ENCODE results near the gene TMEM120A.

TMEM120A gene

DNA sequence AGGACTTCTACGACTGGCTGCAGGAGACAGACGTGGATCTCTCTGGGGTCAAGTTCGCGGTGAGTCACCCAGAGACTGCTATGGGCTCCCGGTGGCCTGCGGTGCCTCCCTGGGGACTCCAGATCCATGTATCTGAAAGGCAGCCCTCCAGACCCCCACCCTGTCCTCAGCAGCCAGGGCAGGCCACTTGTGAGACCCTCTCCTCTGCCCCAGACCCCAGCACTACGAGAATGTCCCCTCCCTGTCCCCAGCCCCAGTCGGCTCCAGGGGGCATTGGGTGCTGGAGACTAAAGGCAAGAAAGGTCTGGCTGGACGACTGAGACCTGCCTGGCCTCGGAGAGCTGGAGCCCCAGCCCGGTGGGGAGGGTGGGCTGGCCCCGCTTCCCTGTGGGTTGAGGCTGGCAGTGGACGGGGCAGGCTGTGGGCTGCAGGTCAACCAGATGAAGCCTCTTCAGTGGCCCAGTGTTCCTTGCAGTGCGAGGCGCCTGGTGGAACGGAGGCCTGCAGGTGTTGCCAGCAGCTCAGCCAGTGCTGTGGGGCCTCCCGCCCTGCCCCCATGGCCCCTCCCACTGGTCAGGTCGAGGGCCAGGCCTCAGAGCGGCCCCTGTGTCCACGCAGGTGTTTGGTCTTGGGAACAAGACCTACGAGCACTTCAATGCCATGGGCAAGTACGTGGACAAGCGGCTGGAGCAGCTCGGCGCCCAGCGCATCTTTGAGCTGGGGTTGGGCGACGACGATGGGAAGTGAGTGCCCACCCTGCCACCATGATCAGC lies 13.8 kb downstream of the TMEM120A start:
- no peak for DNase-seq

DNA sequence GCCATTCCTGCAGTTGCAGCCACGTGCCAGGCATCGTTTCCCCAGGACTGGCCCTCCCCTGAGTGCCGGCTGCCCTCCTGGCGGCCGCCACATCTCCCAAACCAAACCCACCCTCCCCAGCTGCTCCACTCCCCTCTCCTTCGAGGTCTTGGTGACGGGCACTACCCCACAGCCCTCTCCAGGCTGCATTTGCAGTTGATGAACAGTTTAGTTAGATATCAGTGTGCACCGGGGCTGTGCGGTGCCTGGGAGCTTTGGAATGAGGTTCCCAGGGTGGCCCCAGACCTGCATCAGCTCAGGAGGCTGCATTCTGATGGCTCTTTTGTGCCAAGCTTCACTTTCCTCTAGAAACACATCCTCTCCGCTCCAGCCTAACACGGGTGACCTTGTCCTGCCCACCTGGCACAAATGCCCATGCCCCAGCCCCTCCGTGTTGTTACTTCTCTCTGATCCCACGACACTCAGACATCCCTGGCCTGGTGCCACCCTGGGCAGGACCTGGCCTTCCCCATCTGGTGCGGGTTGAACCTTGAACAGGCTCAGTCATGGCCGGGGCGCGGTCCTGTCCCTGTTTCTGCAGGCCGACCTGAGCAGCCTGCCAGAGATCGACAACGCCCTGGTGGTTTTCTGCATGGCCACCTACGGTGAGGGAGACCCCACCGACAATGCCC lies 14.5 kb downstream of the TMEM120A start:
- no peak for DNase-seq

DNA sequence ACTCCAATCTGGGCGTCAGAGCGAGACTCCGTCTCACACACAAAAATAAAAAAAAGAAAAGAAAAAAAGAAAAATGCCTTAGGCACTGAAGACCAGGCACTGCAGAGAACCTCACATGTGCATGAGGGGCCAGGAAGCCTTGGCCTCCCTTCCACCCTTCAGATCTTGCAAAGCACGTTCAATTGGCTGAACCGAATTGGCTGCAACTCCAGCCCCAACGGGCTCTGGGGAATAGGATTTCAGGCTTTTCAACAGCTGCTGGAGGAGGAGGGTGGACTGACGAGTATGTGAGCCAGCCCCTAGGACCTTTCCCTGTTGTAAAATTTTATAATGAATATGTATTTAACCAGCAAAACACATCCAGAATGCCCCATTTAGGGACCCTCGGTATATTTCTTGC lies 16.7 kb downstream of the TMEM120A start:
- DNase-seq: no peak

DNA sequence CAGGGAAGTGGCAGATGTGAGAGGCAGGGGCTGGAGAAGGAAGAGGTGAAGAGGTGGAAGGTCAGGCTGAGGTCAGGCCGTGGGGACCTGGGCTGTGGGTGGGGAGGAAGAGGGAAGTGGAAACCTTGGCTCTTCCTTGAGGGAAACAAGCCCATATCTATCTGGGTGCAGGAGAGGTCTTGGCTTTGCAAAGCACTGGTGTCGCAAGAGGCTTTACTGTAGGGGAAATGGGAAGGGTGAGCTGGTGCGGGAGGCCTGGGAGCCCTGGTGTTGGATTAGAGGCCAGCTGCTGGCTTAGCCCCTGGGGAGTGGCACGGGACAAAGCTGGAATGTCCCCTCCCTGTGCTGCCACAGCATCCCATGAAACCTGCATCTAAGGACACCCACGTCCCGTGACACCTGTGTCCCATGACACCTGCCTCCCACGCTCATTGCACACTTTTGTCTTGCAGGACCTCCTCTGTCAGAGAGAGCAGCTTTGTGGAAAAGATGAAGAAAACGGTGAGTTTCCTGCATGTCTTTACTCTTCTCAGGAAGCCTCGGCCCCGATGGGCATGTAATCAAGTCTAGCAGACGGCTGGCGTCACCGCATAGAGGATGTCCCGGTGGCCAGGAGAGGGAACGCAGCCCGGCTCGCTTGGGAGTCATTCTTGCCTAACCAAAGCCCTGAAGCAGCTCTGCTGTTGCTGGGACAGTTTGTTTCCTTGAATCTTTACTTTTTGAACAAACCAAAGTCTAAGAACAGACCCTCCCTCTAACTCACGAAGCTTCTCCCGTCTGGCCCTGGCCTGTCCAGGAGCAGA lies 22.2 kb downstream of the TMEM120A start:
- DNase-seq: no peak

DNA sequence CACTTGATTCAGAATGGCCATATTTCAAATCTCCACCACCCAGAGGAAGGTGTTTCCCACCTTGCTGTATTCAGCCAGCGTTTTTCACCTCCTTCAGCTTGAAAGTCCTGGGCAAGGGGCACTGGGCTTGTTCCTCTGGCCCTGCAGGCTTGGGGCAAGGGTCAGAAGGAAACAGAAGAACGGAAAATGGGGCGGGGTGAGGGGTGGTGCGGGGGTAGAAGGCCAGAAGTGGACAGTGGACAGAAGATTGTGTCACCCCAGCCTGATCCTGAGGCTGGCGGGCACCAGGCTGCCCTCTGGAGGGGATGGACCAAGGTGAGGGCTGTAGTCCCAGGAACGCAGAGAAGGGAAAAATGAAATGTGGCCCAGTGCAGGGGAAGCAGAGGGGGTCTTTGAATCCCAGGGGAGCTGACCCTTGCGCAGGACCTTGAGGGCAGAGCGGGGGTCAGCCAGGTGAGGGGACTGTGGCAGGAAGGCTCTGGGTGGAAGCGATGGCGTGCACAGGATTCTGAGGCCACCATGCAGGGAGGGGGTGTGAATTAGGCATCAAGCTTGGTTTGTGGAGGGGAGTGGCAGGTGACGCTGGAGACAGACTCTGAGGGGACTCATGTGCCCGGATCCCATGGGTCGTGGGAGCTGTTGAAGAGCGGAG lies 23.0 kb downstream of the TMEM120A start:
- no peak for DNase-seq

DNA sequence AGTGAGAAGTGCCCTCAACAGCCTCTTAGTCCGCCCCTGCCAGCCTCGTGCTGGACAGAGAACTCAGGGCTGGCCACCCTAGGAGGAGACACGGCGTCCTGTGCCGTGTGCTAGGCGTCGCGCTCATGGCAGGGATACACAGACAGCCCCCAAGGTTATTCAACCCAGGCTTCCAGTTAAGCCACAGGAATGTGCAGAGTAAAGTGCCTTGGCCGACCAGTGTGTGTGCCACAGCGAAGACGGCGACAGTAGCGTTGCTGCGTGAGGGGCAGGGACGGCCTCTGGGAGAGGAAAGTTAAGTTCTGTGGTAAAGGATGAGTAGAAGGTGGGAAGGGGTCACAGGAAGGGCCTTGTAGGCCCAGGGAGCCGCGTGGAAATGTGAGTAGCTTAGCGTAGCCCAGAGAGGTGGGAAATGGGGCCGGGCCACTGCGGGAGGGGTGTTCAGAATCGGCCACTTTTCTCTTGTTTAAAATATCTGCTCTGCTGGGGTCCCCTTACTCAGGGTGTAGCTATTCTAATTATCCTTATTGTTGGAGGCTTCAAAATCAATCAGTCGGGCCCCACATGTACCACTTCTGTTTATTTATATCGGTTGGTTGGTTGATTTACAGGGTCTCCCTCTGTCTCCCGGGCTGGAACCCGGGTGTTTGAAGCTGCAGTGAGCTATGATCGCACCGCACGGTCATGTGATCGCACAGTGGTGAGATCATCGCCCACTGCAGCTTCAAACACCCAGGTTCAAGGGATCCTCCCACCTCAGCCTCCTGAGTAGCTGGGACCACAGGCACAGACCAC lies 24.5 kb downstream of the TMEM120A start:
- DNase-seq: no peak

DNA sequence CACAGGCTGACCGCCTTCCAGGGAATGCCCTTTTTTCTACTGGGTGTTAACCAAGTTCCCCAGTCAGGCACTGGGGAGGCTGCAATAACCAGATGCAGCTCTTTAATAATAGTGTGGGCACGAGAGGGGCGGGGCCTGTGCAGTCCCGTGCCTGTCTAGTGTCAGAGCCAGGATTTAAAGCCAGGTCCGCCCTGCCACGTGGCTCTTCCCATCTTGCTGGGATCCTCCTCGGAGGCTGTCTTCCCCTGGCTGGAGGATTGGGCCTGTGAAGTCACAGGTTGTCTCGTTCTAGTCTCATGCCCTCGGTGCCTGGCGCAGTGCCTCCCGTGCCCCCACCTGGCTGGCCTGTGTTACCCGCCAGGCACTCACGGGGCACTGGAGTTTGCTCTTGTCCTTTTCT lies 25.2 kb downstream of the TMEM120A start:
- no peak for DNase-seq

DNA sequence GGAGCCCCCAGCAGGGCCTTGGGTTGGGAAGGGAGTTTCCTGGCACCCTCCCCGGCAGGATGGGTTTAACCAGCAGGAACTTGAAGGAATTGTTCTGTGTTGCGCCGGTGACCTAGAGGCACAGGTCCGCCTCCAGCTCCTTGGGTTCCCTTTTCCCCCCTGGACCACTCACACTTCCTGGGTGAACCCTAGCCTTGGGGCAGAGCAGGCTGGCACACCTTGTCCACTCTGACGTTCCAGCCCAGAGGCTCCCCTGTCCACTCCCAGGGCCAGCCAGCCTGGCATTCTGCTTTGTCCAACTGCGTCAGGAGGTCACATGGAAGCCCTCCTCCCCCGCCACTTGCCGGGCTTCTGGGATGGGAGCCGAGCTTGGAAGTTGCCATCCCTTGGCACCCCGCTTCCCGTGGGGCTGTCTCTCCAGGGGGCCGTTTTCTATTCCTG lies 25.8 kb downstream of the TMEM120A start:
- no peak for DNase-seq

DNA sequence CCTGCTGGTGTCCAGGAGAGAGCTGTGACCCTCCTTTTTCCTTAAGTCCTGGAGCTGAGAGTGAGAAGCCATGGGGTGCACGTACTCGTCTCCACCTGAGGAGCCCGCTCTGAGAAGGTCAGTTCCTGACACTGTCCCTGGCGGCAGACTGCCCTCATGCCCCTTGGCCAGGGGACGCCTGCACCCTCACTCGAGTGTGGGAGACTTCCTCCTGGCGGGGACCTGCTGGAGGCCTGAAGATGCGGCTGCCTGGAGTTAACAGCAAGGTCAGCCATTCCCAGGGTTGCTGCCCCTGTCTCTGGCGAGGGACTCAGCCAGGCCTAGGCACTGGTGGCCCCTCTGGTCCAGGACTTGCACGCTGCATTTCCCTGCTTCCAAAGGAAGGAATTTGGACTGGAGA lies 26.4 kb downstream of the TMEM120A start:
- DNase-seq: no peak

DNA sequence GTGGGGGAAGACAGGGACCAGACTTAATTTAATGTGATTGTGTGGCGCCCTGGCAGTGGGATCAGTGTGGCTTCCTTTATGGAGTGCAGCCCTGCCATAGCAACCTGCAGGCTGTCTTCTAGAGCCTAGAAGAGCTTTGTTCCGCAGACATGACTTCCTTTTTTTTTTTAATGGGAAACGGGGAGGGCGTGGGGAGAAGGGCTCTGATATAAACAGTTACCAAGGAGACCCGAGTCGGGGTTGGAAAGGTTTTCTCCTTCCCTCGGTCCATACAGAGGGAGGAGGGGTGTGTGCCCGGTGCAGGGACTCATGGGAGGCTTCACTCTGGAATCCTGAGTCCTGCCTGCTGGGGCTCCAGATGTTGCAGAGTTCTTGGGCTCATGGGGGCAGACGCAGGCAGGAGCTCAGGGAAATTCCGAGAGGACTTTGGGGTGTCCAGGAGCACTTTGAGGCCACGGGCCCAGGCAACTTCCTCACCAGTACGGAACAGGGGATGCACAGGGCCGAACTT lies 26.9 kb downstream of the TMEM120A start:
- no peak for DNase-seq

DNA sequence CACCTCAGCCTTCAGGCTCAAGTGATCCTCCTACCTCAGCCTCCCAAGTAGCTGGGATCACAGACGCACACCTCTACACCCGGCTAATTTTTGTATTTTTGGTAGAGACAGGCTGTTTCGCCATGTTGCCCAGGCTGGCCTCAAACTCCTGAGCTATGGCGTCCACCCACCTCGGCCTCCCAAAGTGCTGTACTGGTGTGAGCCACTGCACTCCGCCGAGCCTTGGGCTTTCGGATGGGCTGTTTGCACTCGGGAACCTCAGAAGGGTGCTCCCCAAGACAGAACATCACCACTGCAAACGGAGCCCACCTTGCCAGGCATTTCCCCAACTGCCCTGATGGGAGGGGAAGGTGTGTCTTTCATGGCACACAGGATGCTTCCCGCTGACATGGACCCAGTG lies 27.3 kb downstream of the TMEM120A start:
- DNase-seq: no peak

DNA sequence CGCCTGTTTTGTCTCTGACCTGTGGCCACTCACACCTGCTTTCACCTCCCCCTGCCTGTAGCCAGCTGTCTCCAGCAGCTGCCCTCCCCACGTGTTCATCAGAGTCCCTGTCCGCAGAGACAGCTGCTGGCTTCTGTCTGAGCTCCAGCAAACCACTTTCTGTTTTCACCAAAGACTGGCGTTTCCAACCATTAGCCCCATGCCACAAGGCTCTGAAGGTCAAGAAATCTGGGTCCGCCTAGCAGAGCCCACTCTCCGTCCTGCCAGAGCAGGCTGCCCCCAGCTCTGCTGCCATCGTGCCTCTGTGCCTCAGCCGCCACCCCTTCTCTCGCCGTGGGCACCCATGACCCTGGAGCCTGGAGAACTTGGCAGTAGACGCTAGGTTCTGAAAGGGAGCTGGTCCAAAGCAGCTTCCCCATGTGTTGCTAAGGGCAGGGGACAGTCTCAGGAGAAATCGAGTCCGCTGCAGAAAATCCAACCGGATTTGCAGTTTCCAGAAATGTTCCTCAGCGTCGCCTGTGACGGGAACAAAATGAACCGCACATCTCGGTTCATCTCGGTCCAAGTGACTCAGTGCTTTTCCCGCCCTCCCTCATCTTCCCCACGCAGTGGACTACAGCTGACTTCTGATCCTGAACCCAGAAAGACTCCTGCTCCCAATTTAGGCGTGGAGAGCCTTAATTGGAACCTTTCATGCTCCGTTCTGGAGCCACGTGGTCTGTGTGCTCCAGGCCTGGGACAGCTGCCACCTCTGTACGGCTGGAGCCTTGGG lies 28.0 kb downstream of the TMEM120A start:
- DNase-seq: no peak

DNA sequence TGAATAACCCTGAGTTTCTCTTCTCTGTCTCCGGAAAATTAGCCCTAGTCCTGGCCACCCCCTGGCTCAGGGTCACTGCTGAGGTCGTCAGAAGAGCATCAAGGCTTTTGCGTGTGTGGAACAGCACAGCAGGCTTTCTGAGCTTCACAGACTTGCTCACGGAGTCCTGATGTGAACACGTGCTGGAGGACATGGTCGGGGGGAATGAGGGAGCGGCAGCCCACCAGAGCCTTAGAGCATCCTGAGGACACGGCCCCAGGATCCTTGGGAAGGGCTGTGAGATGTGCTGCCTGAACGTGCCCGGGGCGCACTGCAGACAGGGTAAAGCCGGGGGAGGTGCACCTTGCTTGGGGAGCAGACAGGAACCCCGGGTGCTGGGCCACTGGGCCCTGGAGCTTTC lies 28.8 kb downstream of the TMEM120A start:
- DNase-seq: no peak

DNA sequence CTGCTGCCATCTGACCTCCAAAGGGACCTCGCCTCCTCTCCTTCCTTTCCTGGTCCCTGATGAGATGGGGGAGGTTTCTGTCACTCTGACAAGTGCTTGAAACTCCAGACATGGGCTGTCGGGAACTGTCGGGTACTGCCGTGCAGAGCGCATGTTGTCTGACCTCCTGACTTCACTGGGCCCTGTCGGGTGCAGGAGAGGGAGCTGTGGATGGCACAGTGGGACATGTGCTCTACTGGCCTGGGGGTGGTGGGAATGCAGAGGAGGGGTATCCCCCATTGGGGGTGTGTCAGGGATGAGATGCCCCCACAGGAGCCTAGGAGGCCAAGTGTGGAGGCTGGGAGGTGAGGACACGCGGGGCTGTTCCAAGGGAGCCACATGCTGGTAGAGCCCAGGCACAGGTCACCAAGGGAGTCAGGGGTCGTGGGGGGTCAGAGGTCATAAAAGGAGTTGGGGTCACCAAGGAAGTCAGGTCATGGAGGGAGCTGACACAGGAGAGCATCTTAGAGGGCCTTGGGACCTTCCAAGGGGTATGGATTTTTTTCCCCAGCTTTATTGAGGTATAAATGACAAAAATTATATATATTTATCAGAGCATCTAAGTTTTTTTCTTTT lies 30.9 kb downstream of the TMEM120A start:
- DNase-seq: no peak

DNA sequence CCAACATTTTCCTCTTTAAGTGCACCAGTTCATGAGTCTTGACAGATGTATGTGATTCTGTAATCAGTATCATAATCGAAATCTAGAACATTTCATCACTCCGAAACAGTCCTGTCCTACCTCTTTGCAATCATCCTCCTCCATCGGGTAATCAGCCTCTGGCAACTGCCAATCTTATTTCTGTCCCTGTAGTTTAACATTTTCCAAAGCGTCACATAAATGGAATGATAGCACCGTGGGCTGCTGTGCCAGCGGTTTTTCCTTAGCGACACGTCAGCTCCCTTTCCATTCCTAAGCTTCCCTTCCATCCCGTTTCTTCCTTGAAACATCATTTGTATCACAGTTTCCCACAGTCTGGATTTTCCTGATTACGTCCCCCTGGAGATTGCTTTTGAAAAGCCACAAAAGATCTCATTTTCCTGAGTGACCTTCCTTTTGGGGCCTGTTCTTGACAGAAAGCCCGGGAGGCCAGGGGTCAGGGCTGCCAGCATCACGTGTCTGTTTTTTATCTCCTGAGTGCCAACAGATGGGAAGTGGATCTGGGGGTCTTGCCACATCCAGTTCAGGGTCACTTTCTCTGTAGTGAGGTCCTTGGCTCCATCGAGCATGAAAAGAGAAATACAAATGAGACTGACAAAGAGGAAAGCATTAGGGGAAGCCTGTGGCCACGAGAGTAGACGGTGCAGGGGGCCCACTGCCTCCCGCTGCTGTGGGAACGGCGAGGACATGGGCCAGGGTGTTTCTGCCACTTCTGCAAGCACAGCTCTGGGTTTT lies 31.6 kb downstream of the TMEM120A start:
- DNase-seq: no peak

DNA sequence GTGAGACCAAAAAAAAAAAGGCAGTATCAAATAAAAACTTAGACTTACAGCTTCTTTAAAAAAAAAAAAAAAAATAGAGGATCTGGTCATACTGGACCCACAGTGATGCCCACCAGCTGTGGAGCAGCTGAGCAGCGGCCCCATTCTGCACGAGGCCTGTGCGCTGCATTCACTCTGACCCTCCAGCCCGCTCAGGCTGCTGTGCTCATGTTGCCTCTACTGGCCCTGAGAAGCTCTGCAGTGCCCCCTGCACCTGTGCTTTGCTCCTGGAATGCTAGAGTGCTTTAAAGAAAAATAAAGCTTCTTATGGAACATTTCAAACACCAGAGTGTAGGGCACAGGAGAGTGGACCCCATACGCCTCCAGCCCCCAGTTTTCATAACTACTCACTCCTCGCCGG lies 33.2 kb downstream of the TMEM120A start:
- no peak for DNase-seq

DNA sequence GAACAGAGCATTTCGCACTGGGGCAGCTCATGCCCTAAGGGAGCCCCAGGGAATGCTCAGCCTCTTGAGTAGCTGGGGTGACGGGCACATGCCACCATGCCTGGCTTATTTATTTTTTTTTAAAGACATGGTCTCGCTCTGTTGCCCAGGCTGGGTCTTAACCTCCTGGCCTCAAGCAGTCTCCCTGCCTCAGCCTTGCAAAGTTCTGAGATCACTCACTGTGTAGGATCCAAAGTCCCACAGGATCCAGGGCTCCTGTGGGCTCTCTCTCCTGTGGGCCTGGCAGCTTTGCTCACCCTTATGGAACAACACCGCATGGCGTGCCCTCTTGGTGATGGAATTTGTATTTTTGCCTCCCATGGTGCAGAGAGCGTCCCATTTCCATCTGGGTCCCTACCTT lies 34.0 kb downstream of the TMEM120A start:
- no peak for DNase-seq

DNA sequence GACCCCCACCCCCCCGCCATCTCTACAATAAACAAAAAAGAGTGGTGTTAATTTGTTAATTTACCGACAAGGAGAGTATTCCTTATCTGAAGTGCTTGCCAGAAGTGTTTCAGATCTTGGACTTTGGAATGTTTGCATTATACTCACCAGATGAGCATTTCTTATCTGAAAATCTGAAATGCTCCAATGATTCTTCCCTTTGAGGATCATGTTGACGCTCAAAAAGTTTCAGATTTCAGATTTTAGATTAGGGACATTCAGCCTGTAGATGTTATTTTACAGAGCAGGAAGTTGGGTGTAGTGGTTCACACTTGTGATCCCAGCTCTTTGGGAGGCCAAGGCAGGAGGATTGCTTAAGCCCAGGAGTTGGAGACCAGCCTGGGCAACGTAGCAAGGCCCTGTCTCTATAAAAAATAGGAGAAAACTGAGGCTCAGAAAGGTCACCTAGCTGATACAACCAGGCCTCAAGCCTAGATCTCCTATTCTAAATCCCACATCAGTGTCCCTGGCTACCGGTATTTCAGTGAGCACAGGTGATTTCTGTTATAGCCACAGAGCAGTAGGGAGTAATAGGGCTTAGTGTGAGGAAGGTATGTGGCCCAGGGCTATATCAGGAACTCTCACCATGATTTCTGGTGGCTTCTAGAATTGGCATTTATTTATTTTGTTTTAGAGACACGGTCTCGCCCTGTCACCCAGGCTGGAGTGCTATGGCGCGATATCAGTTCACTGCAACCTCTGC lies 35.4 kb downstream of the TMEM120A start:
- no peak for DNase-seq

DNA sequence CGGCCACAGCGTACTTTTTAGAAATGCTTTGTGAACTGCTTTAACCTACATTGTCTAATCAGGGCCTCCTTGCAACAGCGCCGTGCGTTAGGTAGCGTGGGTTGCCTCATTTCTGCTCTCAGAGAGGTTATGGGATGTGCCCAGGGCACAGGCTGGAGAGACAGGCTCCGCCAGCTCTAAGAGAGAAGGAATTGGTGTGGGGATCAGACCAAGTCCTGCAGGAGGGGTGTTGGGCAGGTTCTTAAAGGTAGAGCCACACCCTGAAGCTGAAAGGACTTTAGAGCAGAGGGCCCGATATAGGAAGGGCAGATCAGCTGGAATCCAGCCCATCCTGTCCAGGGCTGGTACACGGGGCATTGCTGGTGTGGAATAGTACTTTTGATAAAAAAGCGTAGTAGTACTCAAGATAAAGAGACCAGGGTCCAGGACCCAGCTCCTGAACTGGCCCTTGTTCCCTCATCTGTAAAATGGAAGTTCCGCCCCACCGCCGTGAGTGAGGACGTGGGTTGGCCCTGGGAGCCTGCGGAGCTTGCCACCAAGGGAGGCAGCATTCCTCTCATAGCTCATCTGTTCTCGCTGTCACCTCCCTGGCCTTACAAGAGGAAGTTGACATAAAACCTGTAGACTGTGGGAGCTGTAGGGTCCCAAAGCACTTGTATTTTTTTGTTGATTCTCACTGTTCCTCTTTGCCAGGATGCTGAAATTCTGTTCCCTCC lies 37.2 kb downstream of the TMEM120A start:
- DNase-seq: no peak

Measured in activated T-cell treated with anti-CD3 and anti-CD28 coated beads, Interleukin-2, amount 50 U/mL, for 1 hour (primary cell).